Right lung (tissue), 5 donors: Measurements from ENCODE around the gene YJU2. TPM values are rescaled to one million over a fixed set of nuclear protein-coding genes. Genes with fewer than 3 reads are reported as not detected.

Experiments
- DNase-seq, 2 donors: peaks; one replicate each; pipeline ENCODE4 v3.0.0-alpha.2; 2013
- polyA plus RNA-seq, 5 donors: library from polyadenylated mRNA; unstranded; fragments of 120-200 nt; gene quantifications; one replicate each; pipeline versions ENCODE4 v1.2.1 to v1.2.3, GENCODE V29; 2013; ENCODE audit warnings: inconsistent platforms in 1 of 5, low replicate concordance in 1 of 5; ENCODE audit not compliant: insufficient read length in 5 of 5, insufficient read depth in 1 of 5

YJU2 gene
- polyA plus RNA-seq, 5 donors = 14.4 to 23.7 (median 17.6) TPM

- no peak for DNase-seq
Measured at GRCh38 chr19:4297901-4298809, 51.3 kb downstream of the YJU2 start.

- no peak for DNase-seq
Measured at GRCh38 chr19:4298810-4299550, 52.1 kb downstream of the YJU2 start.

- DNase-seq = no peak
Measured at GRCh38 chr19:4300589-4300988, 53.7 kb downstream of the YJU2 start.

- no peak for DNase-seq
Measured at GRCh38 chr19:4301590-4302242, 54.8 kb downstream of the YJU2 start.

GRCh38 chr19:4302243-4302640 lies 55.4 kb downstream of the YJU2 start, which contains the start of gene TMIGD2:
Gene TMIGD2, minus strand, starts transcription at chr19:4302389. Its CDS starts 4 bp downstream, at chr19:4302385.
- DNase-seq = no peak

GRCh38 chr19:4303819-4304537 lies 57.1 kb downstream of the YJU2 start:
- DNase-seq = no peak

- DNase-seq = no peak
Measured at GRCh38 chr19:4304538-4305256, 57.8 kb downstream of the YJU2 start, which contains the start of gene FSD1. Gene FSD1, plus strand, starts transcription at chr19:4304598. Its CDS starts 149 bp downstream, at chr19:4304747.

- DNase-seq = no peak
Measured at GRCh38 chr19:4305257-4305612, 58.4 kb downstream of the YJU2 start.

GRCh38 chr19:4305659-4306058 lies 58.8 kb downstream of the YJU2 start:
- no peak for DNase-seq

GRCh38 chr19:4310247-4311121 lies 63.6 kb downstream of the YJU2 start:
- DNase-seq = no peak

- DNase-seq = no peak
Measured at GRCh38 chr19:4313847-4314490, 67.1 kb downstream of the YJU2 start.

GRCh38 chr19:4316956-4317355 lies 70.1 kb downstream of the YJU2 start:
- DNase-seq = no peak

GRCh38 chr19:4318460-4318859 lies 71.6 kb downstream of the YJU2 start:
- no peak for DNase-seq

Other genes starting within 250 kb of the YJU2 start
- 10 to 100 TPM; 21.2 to 36.0 (median 28.3) TPM for gene PIAS4, start 239.3 kb upstream of the YJU2 start, polyA plus RNA-seq
- gene ZBTB7A, start 180.2 kb upstream of the YJU2 start, polyA plus RNA-seq = 10 to 100 TPM in 2 of 5 donors, 1 to 10 TPM in 3; 6.6 to 15.7 (median 9.3) TPM
- gene MAP2K2, start 123.0 kb upstream of the YJU2 start, polyA plus RNA-seq = 100 to 1,000 TPM in 2 of 5 donors, 10 to 100 TPM in 3; 81.0 to 160 (median 98.8) TPM
- gene CREB3L3, start 93.4 kb upstream of the YJU2 start, polyA plus RNA-seq = under 1 TPM in 1 of 5 donors, not detected in 4; 0.16 TPM
- 10 to 100 TPM; 15.5 to 29.9 (median 18.3) TPM for gene SIRT6, start 64.5 kb upstream of the YJU2 start, polyA plus RNA-seq
- 1 to 10 TPM in 3 of 5 donors, under 1 TPM in 2; 0.73 to 3.1 (median 1.1) TPM for gene ANKRD24, start 64.4 kb upstream of the YJU2 start, polyA plus RNA-seq
- gene EBI3, start 17.6 kb upstream of the YJU2 start, polyA plus RNA-seq = 1 to 10 TPM in 2 of 5 donors, under 1 TPM in 3; 0.40 to 1.3 (median 0.87) TPM
- gene SHD, start 32.2 kb downstream of the YJU2 start, polyA plus RNA-seq = 1 to 10 TPM in 1 of 5 donors, under 1 TPM in 4; 0.23 to 6.4 (median 0.30) TPM
- under 1 TPM; 0.37 to 0.63 (median 0.43) TPM for gene TMIGD2, start 55.3 kb downstream of the YJU2 start, polyA plus RNA-seq
- 1 to 10 TPM in 4 of 5 donors, under 1 TPM in 1; 0.94 to 2.3 (median 1.9) TPM for gene FSD1, start 57.5 kb downstream of the YJU2 start, polyA plus RNA-seq
- gene STAP2, start 91.7 kb downstream of the YJU2 start, polyA plus RNA-seq = 10 to 100 TPM; 29.1 to 40.3 (median 33.3) TPM
- gene MPND, start 96.5 kb downstream of the YJU2 start, polyA plus RNA-seq = 10 to 100 TPM; 14.7 to 27.8 (median 20.8) TPM
- 100 to 1,000 TPM in 1 of 5 donors, 10 to 100 TPM in 4; 64.8 to 131 (median 87.4) TPM for gene SH3GL1, start 153.5 kb downstream of the YJU2 start, polyA plus RNA-seq
- gene CHAF1A, start 155.6 kb downstream of the YJU2 start, polyA plus RNA-seq = 10 to 100 TPM; 16.8 to 29.1 (median 24.7) TPM
- 100 to 1,000 TPM in 1 of 5 donors, 10 to 100 TPM in 4; 68.2 to 133 (median 89.3) TPM for gene UBXN6, start 210.7 kb downstream of the YJU2 start, polyA plus RNA-seq
- gene HDGFL2, start 225.2 kb downstream of the YJU2 start, polyA plus RNA-seq = 10 to 100 TPM; 59.1 to 97.0 (median 77.2) TPM